Mammary epithelial cell (primary cell): ENCODE data around the gene FYB2.

Source experiments
- CTCF ChIP-seq, 2 donors: IDR thresholded peaks in 1 of 2; conservative IDR thresholded peaks in 1 of 2; 2 replicates each; pipeline ENCODE4 v1.5.1; 2011 to 2012; ENCODE audit warnings: inconsistent platforms in 2 of 2, low read length in 2 of 2, mild to moderate bottlenecking in 2 of 2, control low read depth in 1 of 2, low read depth in 1 of 2; ENCODE audit not compliant: insufficient read depth in 1 of 2; ENCODE audit errors: extremely low read depth in 1 of 2
- EZH2 ChIP-seq: IDR thresholded peaks from 2 replicates; pipeline ENCODE4 v1.6.1; 2012; ENCODE audit warnings: low read length, inconsistent platforms, borderline replicate concordance

DNA sequence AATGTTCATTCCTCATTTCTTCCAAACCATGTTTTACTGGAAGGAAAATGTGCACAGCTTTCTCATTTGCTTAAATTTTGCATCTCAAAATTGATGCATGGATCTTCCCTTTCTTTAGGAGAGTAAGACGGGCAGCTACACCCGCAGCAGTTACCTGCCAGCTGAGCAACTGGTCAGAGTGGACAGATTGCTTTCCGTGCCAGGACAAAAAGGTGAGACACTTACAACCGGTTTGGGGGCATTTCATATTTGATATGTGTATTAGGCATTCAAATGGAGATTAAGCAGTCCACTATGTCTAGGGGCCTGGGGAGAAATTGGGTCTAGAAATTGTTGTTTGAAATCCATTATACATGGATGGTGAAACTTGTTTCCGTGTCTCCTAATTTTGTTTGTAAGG is 48.3 kb upstream of the FYB2 start:
- TF ChIP-seq CTCF (conservative IDR thresholded peaks at IDR 0.05 in 1 of 2, IDR thresholded peaks at IDR 0.05 in 1 of 2; ENCODE audit: extremely low read depth in 1 of 2, insufficient read depth in 1 of 2, low read depth in 1 of 2, low read length in 2 of 2) (no peak), EZH2 (no peak)
